Measurements from ENCODE around the gene IPO9.
"Not testable (repeated sequence)": the region's sequence is repeated elsewhere in the genome, so short reads cannot be mapped to it uniquely, and the experiment has no call there.

The IPO9 gene

GRCh38 chr1:201889090-201889968 lies 60.4 kb downstream of the IPO9 start:
- no peak for DNase-seq

- no peak for DNase-seq
Observed at GRCh38 chr1:201890223-201890622, 61.3 kb downstream of the IPO9 start.

- no peak for DNase-seq
Observed at GRCh38 chr1:201890806-201891450, 62.0 kb downstream of the IPO9 start.

- no peak for DNase-seq
Observed at GRCh38 chr1:201891451-201892045, 62.6 kb downstream of the IPO9 start.

GRCh38 chr1:201892211-201892610 lies 63.3 kb downstream of the IPO9 start:
- no peak for DNase-seq

- no peak for DNase-seq
Observed at GRCh38 chr1:201893431-201893830, 64.5 kb downstream of the IPO9 start.

- DNase-seq, result no peak
Observed at GRCh38 chr1:201894343-201895119, 65.6 kb downstream of the IPO9 start.

- no peak for DNase-seq
Observed at GRCh38 chr1:201895120-201895665, 66.2 kb downstream of the IPO9 start.

- peak; percentile 62 to 77 for DNase-seq
Observed at GRCh38 chr1:201895913-201896807, 67.2 kb downstream of the IPO9 start.

- peak; percentile 21 to 61 for DNase-seq
Observed at GRCh38 chr1:201896951-201897391, 68.0 kb downstream of the IPO9 start.

- no peak for DNase-seq
Observed at GRCh38 chr1:201898240-201898894, 69.4 kb downstream of the IPO9 start.

GRCh38 chr1:201898992-201899391 lies 70.0 kb downstream of the IPO9 start:
- no peak for DNase-seq

- DNase-seq, result no peak
Observed at GRCh38 chr1:201899683-201900429, 70.9 kb downstream of the IPO9 start.

- DNase-seq, result no peak
Observed at GRCh38 chr1:201900476-201900875, 71.5 kb downstream of the IPO9 start.

GRCh38 chr1:201901036-201901435 lies 72.1 kb downstream of the IPO9 start:
- DNase-seq, result not testable (repeated sequence)

- DNase-seq, result no peak
Observed at GRCh38 chr1:201902198-201902597, 73.2 kb downstream of the IPO9 start.

GRCh38 chr1:201903135-201903534 lies 74.2 kb downstream of the IPO9 start:
- DNase-seq, result no peak

- DNase-seq, result no peak
Observed at GRCh38 chr1:201904579-201904978, 75.6 kb downstream of the IPO9 start.

GRCh38 chr1:201905234-201905890 lies 76.4 kb downstream of the IPO9 start:
- DNase-seq, result no peak

GRCh38 chr1:201906336-201906735 lies 77.4 kb downstream of the IPO9 start:
- peak in 1 of 2 experiments; percentile 65 for DNase-seq
